K562 (cell line): ENCODE measurements around the gene ELP5. TPM values are rescaled to one million over a fixed set of nuclear protein-coding genes. Genes with fewer than 3 reads are reported as not detected.

Experiments
- ATAC-seq: fragments of 200-7000 bp; cut with Tn5 transposase; 3 replicates; pipeline ENCODE4 v1.9.1; 2020; ENCODE audit warnings: moderate library complexity
- BruUV-seq: library from RNA; stranded (reverse); fragments of 400-500 nt; replicated peaks from 2 replicates; lab custom pipeline; 2021; lab: Mats Ljungman, UMichigan
- CTCF ChIA-PET: fragments of 300-600 bp; formaldehyde crosslinking; extraction: SDS; loops from one replicate; lab custom pipeline; 2021; ENCODE audit warnings: low intra/inter-chr PET ratio; lab: Yijun Ruan, JAX
- POLR2A ChIA-PET: fragments of 300-600, 350-650 bp; sonication (Branson Sonifier 250); formaldehyde crosslinking; extraction: SDS; loops from one replicate; lab custom pipeline; 2021; ENCODE audit warnings: antibody characterized with exemption, inconsistent platforms; lab: Yijun Ruan, JAX
- DNase-seq, 4 experiments: peaks; one replicate each; pipeline versions ENCODE4 v3.0.0 to v3.0.0-alpha.2; 2011 to 2018; ENCODE audit warnings: low spot score in 3 of 4, mixed read lengths in 3 of 4; ENCODE audit errors: extremely low read depth in 1 of 4
- FAIRE-seq: peaks from 2 replicates; lab custom pipeline; 2011; peaks lifted over from hg19 to GRCh38; lab: Jason Lieb, UNC
- H2AFZ ChIP-seq: 2 replicates; pipeline ENCODE4 v1.6.0; 2011; ENCODE audit warnings: low read depth, low read length, control low read depth, inconsistent platforms
- H3K27ac ChIP-seq: fragments of 200-600 bp; 3 replicates; pipeline ENCODE4 v1.8.0; 2011; ENCODE audit warnings: low read depth, mild to moderate bottlenecking, control low read depth, inconsistent platforms, low read length, moderate library complexity, mixed read lengths; ENCODE audit errors: extremely low read depth
- H3K27me3 ChIP-seq, 2 experiments: fragments of 300-600 bp in 1 of 2; 2 replicates in 1 of 2; 3 replicates in 1 of 2; pipeline versions ENCODE4 v1.6.0 to v1.8.0; 2011; ENCODE audit warnings: inconsistent platforms in 2 of 2, low read length in 2 of 2, mild to moderate bottlenecking in 1 of 2, mixed read lengths in 1 of 2, moderate library complexity in 1 of 2; ENCODE audit not compliant: control insufficient read depth in 2 of 2, insufficient read depth in 2 of 2
- H3K36me3 ChIP-seq: fragments of 300-600 bp; 3 replicates; pipeline ENCODE4 v1.8.0; 2011; ENCODE audit warnings: mild to moderate bottlenecking, low read length, inconsistent platforms; ENCODE audit not compliant: control insufficient read depth, insufficient read depth
- H3K4me1 ChIP-seq, 2 experiments: fragments of 200-600 bp in 1 of 2; replicated peaks in 1 of 2; 2 replicates in 1 of 2; 3 replicates in 1 of 2; pipeline versions ENCODE4 v1.5.1 to v1.8.0; 2011; ENCODE audit warnings: inconsistent platforms in 2 of 2, low read length in 2 of 2, mild to moderate bottlenecking in 1 of 2, mixed read lengths in 1 of 2, moderate library complexity in 1 of 2; ENCODE audit not compliant: control insufficient read depth in 2 of 2, insufficient read depth in 2 of 2
- H3K4me2 ChIP-seq: 2 replicates; pipeline ENCODE4 v1.6.1; 2011; ENCODE audit warnings: low read length, control low read depth, inconsistent platforms, mixed read lengths; ENCODE audit not compliant: insufficient read depth
- H3K4me3 ChIP-seq: fragments of 200-600 bp; sonication (generic), shearing (Covaris generic); 2 replicates; pipeline ENCODE4 v1.5.1; 2016; ENCODE audit warnings: control low read depth, inconsistent platforms
- H3K79me2 ChIP-seq: fragments of 200-600 bp; 3 replicates; pipeline ENCODE4 v1.8.0; 2011; ENCODE audit warnings: low read length, inconsistent platforms; ENCODE audit not compliant: control insufficient read depth, insufficient read depth
- H3K9ac ChIP-seq, 2 experiments: 2 replicates each; pipeline versions ENCODE4 v1.6.0 to v1.6.1; 2011; ENCODE audit warnings: low read depth in 2 of 2, low read length in 2 of 2, control low read depth in 1 of 2, inconsistent platforms in 1 of 2, mild to moderate bottlenecking in 1 of 2, mixed read lengths in 1 of 2; ENCODE audit not compliant: insufficient read depth in 1 of 2
- H3K9me1 ChIP-seq: one replicate; pipeline ENCODE4 v1.6.0; 2011; ENCODE audit warnings: inconsistent platforms, mild to moderate bottlenecking, low read length, moderate library complexity; ENCODE audit not compliant: control insufficient read depth, insufficient read depth
- H3K9me3 ChIP-seq: replicated peaks from 2 replicates; pipeline ENCODE4 v1.5.1; 2011; ENCODE audit warnings: low read depth, low read length, inconsistent platforms; ENCODE audit not compliant: control insufficient read depth, insufficient read depth
- H4K20me1 ChIP-seq: replicated peaks from 2 replicates; pipeline ENCODE4 v1.6.1; 2011; ENCODE audit warnings: low read length, inconsistent platforms, mixed read lengths; ENCODE audit not compliant: control insufficient read depth, insufficient read depth
- AFF4 ChIP-seq: sonication (generic); formaldehyde crosslinking; IDR thresholded peaks from 2 replicates; pipeline ENCODE4 v1.8.0; 2023; ENCODE audit warnings: mild to moderate bottlenecking, missing genetic modification reagents
- BCOR ChIP-seq: fragments of 450-650 bp; IDR thresholded peaks from 2 replicates; pipeline ENCODE4 v1.6.1; 2016
- CHCHD3 ChIP-seq: fragments of 250-450 bp; sonication (Bioruptor Pico); IDR thresholded peaks from 2 replicates; pipeline ENCODE4 v2.1.2; 2022; ENCODE audit warnings: mild to moderate bottlenecking
- ELF4 ChIP-seq: fragments of 450-650 bp; formaldehyde crosslinking; IDR thresholded peaks from 2 replicates; pipeline ENCODE4 v1.4.0; 2022; ENCODE audit warnings: missing genetic modification characterization
- FOXO4 ChIP-seq: fragments of 450-650 bp; formaldehyde crosslinking; IDR thresholded peaks from 2 replicates; pipeline ENCODE4 v1.4.0; 2020; ENCODE audit warnings: mild to moderate bottlenecking, moderate library complexity
- KAT7 ChIP-seq: sonication (generic); formaldehyde crosslinking; IDR thresholded peaks from 2 replicates; pipeline ENCODE4 v1.8.0; 2022; ENCODE audit warnings: missing genetic modification reagents, mild to moderate bottlenecking, borderline replicate concordance
- MCM2 ChIP-seq: fragments of 450-650 bp; IDR thresholded peaks from 2 replicates; pipeline ENCODE4 v1.6.1; 2017; ENCODE audit warnings: low read depth, mild to moderate bottlenecking
- MEF2A ChIP-seq: IDR thresholded peaks from 2 replicates; pipeline ENCODE4 v1.6.1; 2011; ENCODE audit warnings: low read depth, mild to moderate bottlenecking, low read length, moderate library complexity; ENCODE audit not compliant: control insufficient read depth
- NFYB ChIP-seq: IDR thresholded peaks from 2 replicates; pipeline ENCODE4 v1.6.1; 2011; ENCODE audit warnings: mild to moderate bottlenecking, moderate library complexity; ENCODE audit not compliant: insufficient read length; ENCODE audit errors: extremely low read depth
- PHB ChIP-seq: fragments of 250-450 bp; sonication (Bioruptor Pico); IDR thresholded peaks from 2 replicates; pipeline ENCODE4 v1.5.0; 2021
- PHF20 ChIP-seq: fragments of 450-650 bp; IDR thresholded peaks from 2 replicates; pipeline ENCODE4 v1.6.1; 2018; ENCODE audit not compliant: partially characterized antibody
- POLR3G ChIP-seq: IDR thresholded peaks from 2 replicates; pipeline ENCODE4 v1.6.1; 2011; ENCODE audit not compliant: insufficient read length, insufficient replicate concordance; ENCODE audit errors: extremely low read depth
- PURB ChIP-seq: sonication (generic); formaldehyde crosslinking; IDR thresholded peaks from 2 replicates; pipeline ENCODE4 v1.9.0; 2021; ENCODE audit warnings: low read depth, mild to moderate bottlenecking, missing genetic modification reagents
- SP2 ChIP-seq: IDR thresholded peaks from 2 replicates; pipeline ENCODE4 v1.6.1; 2011; ENCODE audit warnings: mild to moderate bottlenecking, low read depth, low read length, moderate library complexity; ENCODE audit not compliant: poor library complexity, severe bottlenecking; ENCODE audit errors: extremely low read depth
- TRIM28 ChIP-seq: fragments of 450-650 bp; IDR thresholded peaks from 2 replicates; pipeline ENCODE4 v1.6.1; 2017
- ZEB2 ChIP-seq: fragments of 450-650 bp; IDR thresholded peaks from 2 replicates; pipeline ENCODE4 v1.6.1; 2016
- ZNF133 ChIP-seq: fragments of 250-450 bp; sonication (Bioruptor Pico); IDR thresholded peaks from 2 replicates; pipeline ENCODE4 v1.4.0; 2020; ENCODE audit warnings: mild to moderate bottlenecking
- ZNF174 ChIP-seq: fragments of 250-450 bp; sonication (Bioruptor Pico); IDR thresholded peaks from 2 replicates; pipeline ENCODE4 v1.4.0; 2020; ENCODE audit warnings: mild to moderate bottlenecking
- WGBS: fragments of 100-300 bp; shearing (Covaris generic); methylation state at CpG from one replicate; pipeline ENCODE4 v1.1.6; 2016; ENCODE audit warnings: low coverage, mixed read lengths; ENCODE audit not compliant: insufficient coverage; ENCODE audit errors: missing lambda C conversion rate; 5-methylcytosine and 5-hydroxymethylcytosine counted together
- in situ Hi-C: fragments of 300-500 bp; cut with MboI; formaldehyde crosslinking; loops from 4 replicates; pipeline ENCODE4 v1.15.0; 2018; ENCODE audit warnings: inconsistent platforms, mixed read lengths
- intact Hi-C: fragments of 100-400 bp; cut with micrococcal nuclease; formaldehyde crosslinking; loops from 2 replicates; pipeline ENCODE4 v1.14.2; 2022
- polyA plus RNA-seq, 8 experiments: library from polyadenylated mRNA; depleted of rRNA in 4 of 8; stranded (reverse) in 5 of 8; unstranded in 3 of 8; fragments of >200 nt; fragmentation: Nextera tagmentation in 2 of 8; fragmentation: Illumina TruSeq in 1 of 8; extraction: Ambion mirVana in 2 of 8; extraction: Trizol in 1 of 8; gene quantifications; 2 replicates each; pipeline versions ENCODE4 v1.2.1 to v1.2.3, GENCODE V29; 2011 to 2014; ENCODE audit warnings: inconsistent platforms in 1 of 8, missing spikeins in 1 of 8
- total RNA-seq, 7 experiments: library from RNA; depleted of rRNA in 6 of 7; stranded (reverse); fragments of >200 nt in 6 of 7; fragmentation: Illumina TruSeq in 2 of 7; extraction: Trizol in 2 of 7; gene quantifications; 2 replicates each; pipeline versions ENCODE4 v1.2.1 to v1.2.3, GENCODE V29; 2011 to 2021; ENCODE audit warnings: low replicate concordance in 1 of 7

The ELP5 gene
- total and polyA plus RNA-seq, 9 of the 15 experiments (the other 6 are each of a cell fraction or from before 2014, with no cell fraction given): 25.7 to 77.9 (median 52.9) TPM

GRCh38 chr17:7256766-7257456, 4.9 kb downstream of the ELP5 start:
- H3K9me1 ChIP-seq: no peaks in the 10 kb centered on the region
- peaks cover 5 to 15% of the 10 kb centered on the region in 2 experiments; a peak in 3 of 5 replicates for H3K4me1 ChIP-seq
- DNase-seq: no peak
- no peak for FAIRE-seq
- peaks cover 17% of the 10 kb centered on the region for H3K79me2 ChIP-seq
- in situ Hi-C loops: no loop called here
- peak overlapping the region in 1 of 2 experiments; percentile 35; a peak in 1 of 4 replicates for H3K9ac ChIP-seq
- H3K4me3 ChIP-seq: no peak overlapping the region
- CTCF ChIA-PET: no interaction called here
- 89% methylated on average over 5 of the region's 8 CpGs for WGBS
- H3K36me3 ChIP-seq: peaks cover 63% of the 10 kb centered on the region; the same call in 2 of the 3 replicates
- H3K27me3 ChIP-seq: no peaks in the 10 kb centered on the region
- H3K27ac ChIP-seq: no peak overlapping the region
- intact Hi-C loops: no loop called here
- no peak overlapping the region for H2AFZ ChIP-seq
- H3K4me2 ChIP-seq: no peak overlapping the region
- H4K20me1 ChIP-seq: no peaks in the 10 kb centered on the region
- no peaks in the 10 kb centered on the region for H3K9me3 ChIP-seq
- no peak for ATAC-seq
- no TSS peak for BruUV-seq
- POLR2A ChIA-PET: interaction anchor here (0.6 to 1.4 kb wide), 3 partner anchors 14 to 34 kb away, joined by 3 to 6 read pairs (median 4); partner anchors contain the start of gene PHF23
- TF ChIP-seq SP2 (no peak), BCOR (no peak), PHF20 (no peak), ZNF133 (CRISPR knock-in tag) (no peak), PHB (CRISPR knock-in tag) (no peak), ELF4 (no peak), AFF4 (CRISPR knock-in tag) (no peak), MEF2A (no peak), NFYB (no peak), PURB (CRISPR knock-in tag) (no peak), KAT7 (CRISPR knock-in tag) (no peak), TRIM28 (no peak), FOXO4 (no peak), POLR3G (no peak), ZNF174 (CRISPR knock-in tag) (no peak), MCM2 (no peak), CHCHD3 (CRISPR knock-in tag) (no peak), ZEB2 (no peak)
